ENCODE measurements around the gene ZNF710. TPM values are rescaled to one million over a fixed set of nuclear protein-coding genes. Genes with fewer than 3 reads are reported as not detected.

ZNF710 gene
- total and polyA plus RNA-seq, 2 of the 4 experiments (the other 2 are of a cell fraction), result 7.6 to 8.2 TPM

DNA sequence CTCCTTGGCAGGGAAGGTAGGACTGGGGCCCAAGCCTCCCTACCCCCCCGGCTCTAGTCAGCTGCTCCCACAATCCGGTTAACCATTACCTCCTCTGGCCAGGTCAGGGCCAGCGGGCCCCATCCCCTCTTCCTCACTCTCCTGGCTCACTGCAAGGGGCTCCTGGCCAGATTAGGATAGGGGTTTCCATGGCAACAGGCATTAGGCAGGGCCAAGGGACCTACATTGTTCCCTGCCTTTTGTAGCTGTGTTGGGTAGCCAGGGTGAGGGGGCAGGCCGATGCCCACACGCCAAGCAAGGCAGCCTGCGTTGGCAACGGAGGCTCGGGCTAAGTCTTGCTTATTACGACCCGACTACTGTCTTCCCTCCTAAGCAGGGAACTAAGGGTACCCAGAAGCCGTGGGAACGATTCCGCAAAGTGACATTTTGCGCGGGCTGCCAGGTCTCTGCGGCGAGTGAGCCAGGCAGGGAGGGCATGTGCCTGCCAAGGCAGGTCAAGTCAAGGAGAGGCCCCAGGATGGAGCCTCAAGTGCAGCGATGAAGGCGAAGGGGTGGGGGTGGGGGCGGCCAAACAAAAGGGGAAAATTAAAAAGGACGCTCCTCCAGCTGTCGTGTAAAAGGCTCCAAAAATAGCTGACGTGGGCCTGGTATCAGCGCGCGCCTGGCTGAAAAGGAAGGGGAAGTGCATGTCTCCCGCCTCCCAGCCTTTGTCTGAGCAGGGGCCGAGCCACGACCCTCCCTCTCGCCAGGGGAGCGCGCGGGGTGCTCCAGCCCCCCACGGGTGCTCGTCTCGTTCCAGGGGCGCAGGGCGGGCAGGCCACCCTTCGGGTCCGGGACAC is 100.2 kb downstream of the ZNF710 start:
- Histone ChIP-seq H3K4ac (ENCODE audit: low read depth, low read length) (peak overlapping the region; percentile 92), H2BK20ac (ENCODE audit: low read depth, low read length) (no peak overlapping the region), H3K56ac (ENCODE audit: extremely low read depth, insufficient read depth, low read length) (peak overlapping the region; percentile 44), H3K4me2 (ENCODE audit: low read depth, low read length) (peak overlapping the region; percentile 88), H2AK5ac (ENCODE audit: low read depth, low read length) (peak overlapping the region; percentile 92), H4K20me1 (ENCODE audit: insufficient read depth, low read length) (peaks cover 20% of the 10 kb centered on the region), H3K9me1 (ENCODE audit: insufficient read depth, low read length) (peaks cover 16% of the 10 kb centered on the region), H3K27ac (ENCODE audit: insufficient read depth, low read length) (peak overlapping the region; percentile 58), H3K9me3 (ENCODE audit: control insufficient read depth, insufficient read depth, low read length) (no peaks in the 10 kb centered on the region), H4K5ac (ENCODE audit: low read depth, low read length) (peak overlapping the region; percentile 52), H3K9ac (ENCODE audit: low read depth, low read length) (peak overlapping the region; percentile 74), H4K8ac (ENCODE audit: low read depth in 2 of 2, low read length in 2 of 2) (peak overlapping the region; percentile 34 to 38; a peak in 2 of 4 replicates), H3K23ac (ENCODE audit: low read depth, low read length) (peak overlapping the region; percentile 95), H2AFZ (replicated peaks; ENCODE audit: low read length, poor library complexity) (peak overlapping the region; percentile 96), H4K91ac (ENCODE audit: insufficient read depth, low read depth, low read length) (peak overlapping the region; percentile 87), H3K27me3 (ENCODE audit: control insufficient read depth, insufficient read depth, low read length) (no peaks in the 10 kb centered on the region), H3K18ac (ENCODE audit: low read depth, low read length) (peak overlapping the region; percentile 19), H2BK120ac (ENCODE audit: low read depth, low read length) (peak overlapping the region; percentile 57), H3K14ac (replicated peaks; ENCODE audit: low read depth, low read length) (peak overlapping the region; percentile 97), H2BK15ac (ENCODE audit: low read depth, low read length) (no peak overlapping the region; the same call in 2 of the 3 replicates), H2BK5ac (ENCODE audit: low read depth, low read length, poor library complexity, severe bottlenecking) (peak overlapping the region; percentile 72), H3K4me3 (ENCODE audit: insufficient read depth, low read depth, low read length) (peak overlapping the region; percentile 93), H3K4me1 (ENCODE audit: control insufficient read depth, insufficient read depth, low read length) (peaks cover 25% of the 10 kb centered on the region), H3K79me1 (ENCODE audit: low read depth in 1 of 2, low read length in 2 of 2) (peaks cover 23 to 45% of the 10 kb centered on the region in 2 experiments), H3K36me3 (ENCODE audit: control insufficient read depth, insufficient read depth, low read length) (no peaks in the 10 kb centered on the region), H2AK9ac (replicated peaks; ENCODE audit: low read depth, low read length, poor library complexity) (peak overlapping the region; percentile 94)
- TF ChIP-seq POLR2A (IDR thresholded peaks at IDR 0.05; ENCODE audit: low read depth, low read length), result no peak
- TF ChIP-seq MXI1 (IDR thresholded peaks at IDR 0.05; ENCODE audit: borderline replicate concordance, low read depth, low read length), result 0 out of 2 replicates have a peak, but pooled peaks have one; percentile 3
- no peak for TF ChIP-seq NFE2L2 (IDR thresholded peaks at IDR 0.05; ENCODE audit: low read depth, low read length)
- TF ChIP-seq MAFK (IDR thresholded peaks at IDR 0.05; ENCODE audit: low read depth, low read length), result no peak
- TF ChIP-seq, protein P1, sequence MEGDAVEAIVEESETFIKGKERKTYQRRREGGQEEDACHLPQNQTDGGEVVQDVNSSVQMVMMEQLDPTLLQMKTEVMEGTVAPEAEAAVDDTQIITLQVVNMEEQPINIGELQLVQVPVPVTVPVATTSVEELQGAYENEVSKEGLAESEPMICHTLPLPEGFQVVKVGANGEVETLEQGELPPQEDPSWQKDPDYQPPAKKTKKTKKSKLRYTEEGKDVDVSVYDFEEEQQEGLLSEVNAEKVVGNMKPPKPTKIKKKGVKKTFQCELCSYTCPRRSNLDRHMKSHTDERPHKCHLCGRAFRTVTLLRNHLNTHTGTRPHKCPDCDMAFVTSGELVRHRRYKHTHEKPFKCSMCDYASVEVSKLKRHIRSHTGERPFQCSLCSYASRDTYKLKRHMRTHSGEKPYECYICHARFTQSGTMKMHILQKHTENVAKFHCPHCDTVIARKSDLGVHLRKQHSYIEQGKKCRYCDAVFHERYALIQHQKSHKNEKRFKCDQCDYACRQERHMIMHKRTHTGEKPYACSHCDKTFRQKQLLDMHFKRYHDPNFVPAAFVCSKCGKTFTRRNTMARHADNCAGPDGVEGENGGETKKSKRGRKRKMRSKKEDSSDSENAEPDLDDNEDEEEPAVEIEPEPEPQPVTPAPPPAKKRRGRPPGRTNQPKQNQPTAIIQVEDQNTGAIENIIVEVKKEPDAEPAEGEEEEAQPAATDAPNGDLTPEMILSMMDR (conservative IDR thresholded peaks at IDR 0.05; ENCODE audit: low read depth, low read length), result no peak
- TF ChIP-seq RAD21 (IDR thresholded peaks at IDR 0.05; ENCODE audit: low read length), result no peak
- no peak for TF ChIP-seq MAZ (IDR thresholded peaks at IDR 0.05; ENCODE audit: borderline replicate concordance, low read depth, low read length)
- no peak for TF ChIP-seq CEBPB (IDR thresholded peaks at IDR 0.05; ENCODE audit: low read depth, low read length)
- CTCF ChIA-PET, result no interaction called here
- in situ Hi-C loops (cut with MboI; ENCODE audit: low sequenced_read_pairs) (no loop called here), intact Hi-C loops (cut with micrococcal nuclease) (no loop called here), dilution Hi-C loops (cut with HindIII; ENCODE audit: low sequenced_read_pairs, unreplicated experiment) (no loop called here)
- POLR2A ChIA-PET (ENCODE audit: unreplicated experiment), result no interaction called here
- ATAC-seq (ENCODE audit: low read depth) (0 out of 2 replicates have a peak, but pooled peaks have one; percentile 0), DNase-seq (no peak)
- no TSS peak for BruUV-seq (replicated peaks)
- 3% methylated on average over 20 of the region's 40 CpGs; no CpG with 5 or more reads in 1 of the 2 experiments for WGBS, 2 experiments (ENCODE audit: extremely low coverage in 2 of 2, insufficient read length in 1 of 2)
